BJ (cell line): ENCODE results near the gene PTPN2. TPM values are rescaled to one million over a fixed set of nuclear protein-coding genes. Genes with fewer than 3 reads are reported as not detected.

Experiments used
- CTCF ChIA-PET: fragments of 350-600 bp; formaldehyde crosslinking; extraction: SDS; loops from one replicate; lab custom pipeline; 2021; ENCODE audit warnings: antibody characterized with exemption, inconsistent platforms; lab: Yijun Ruan, JAX
- POLR2A ChIA-PET: fragments of 300-600 bp; sonication (Branson Sonifier 250); formaldehyde crosslinking; extraction: SDS; loops from one replicate; lab custom pipeline; 2021; ENCODE audit warnings: antibody characterized with exemption; lab: Charles Lee
- DNase-seq: peaks from one replicate; pipeline ENCODE4 v3.0.0-alpha.2; 2011; ENCODE audit warnings: low read depth
- H3K27me3 ChIP-seq: 2 replicates; pipeline ENCODE4 v1.6.0; 2011; ENCODE audit warnings: low read length; ENCODE audit not compliant: control insufficient read depth, insufficient read depth
- H3K36me3 ChIP-seq: 2 replicates; pipeline ENCODE4 v1.5.1; 2011; ENCODE audit warnings: low read length; ENCODE audit not compliant: control insufficient read depth, insufficient read depth
- H3K4me3 ChIP-seq: 2 replicates; pipeline ENCODE4 v1.5.1; 2011; ENCODE audit warnings: low read depth, mild to moderate bottlenecking, control low read depth, low read length
- polyA plus RNA-seq: library from polyadenylated mRNA; depleted of rRNA; stranded (reverse); fragments of >200 nt; gene quantifications from 2 replicates; pipeline ENCODE4 v1.2.3, GENCODE V29; 2011
- TF ChIP-seq, protein P1 (sequence below): IDR thresholded peaks from 2 replicates; pipeline ENCODE4 v1.5.1; 2011; ENCODE audit warnings: low read depth, mild to moderate bottlenecking, control low read depth, inconsistent platforms, low read length, moderate library complexity; ENCODE audit not compliant: insufficient read depth

Gene PTPN2
- polyA plus RNA-seq, 1 experiment = 14.5 TPM

DNA sequence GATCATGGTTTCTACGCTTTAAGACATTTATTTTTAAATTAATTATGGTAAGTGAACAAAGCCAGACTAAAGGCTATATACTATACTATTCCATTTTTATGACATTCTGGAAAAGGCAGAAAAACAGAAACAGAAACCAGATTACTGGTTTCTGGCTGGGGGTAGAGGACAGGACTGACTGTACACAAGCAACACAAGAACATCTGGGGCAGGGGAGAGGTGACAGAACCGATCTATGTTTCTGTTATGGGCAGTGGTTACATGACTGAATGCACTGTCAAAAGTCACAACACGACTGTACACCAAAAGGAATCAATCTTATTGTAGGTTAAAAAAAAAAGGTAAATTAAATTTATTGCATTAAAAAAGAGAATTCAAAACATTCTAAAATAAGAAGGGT lies 64.7 kb downstream of the PTPN2 start:
- Histone ChIP-seq H3K27me3 (no peaks in the 10 kb centered on the region), H3K4me3 (no peak overlapping the region), H3K36me3 (peaks cover 3% of the 10 kb centered on the region; the same call in 1 of the 2 replicates)
- CTCF ChIA-PET = no interaction called here
- POLR2A ChIA-PET = no interaction called here
- DNase-seq = no peak
- TF ChIP-seq, protein P1, sequence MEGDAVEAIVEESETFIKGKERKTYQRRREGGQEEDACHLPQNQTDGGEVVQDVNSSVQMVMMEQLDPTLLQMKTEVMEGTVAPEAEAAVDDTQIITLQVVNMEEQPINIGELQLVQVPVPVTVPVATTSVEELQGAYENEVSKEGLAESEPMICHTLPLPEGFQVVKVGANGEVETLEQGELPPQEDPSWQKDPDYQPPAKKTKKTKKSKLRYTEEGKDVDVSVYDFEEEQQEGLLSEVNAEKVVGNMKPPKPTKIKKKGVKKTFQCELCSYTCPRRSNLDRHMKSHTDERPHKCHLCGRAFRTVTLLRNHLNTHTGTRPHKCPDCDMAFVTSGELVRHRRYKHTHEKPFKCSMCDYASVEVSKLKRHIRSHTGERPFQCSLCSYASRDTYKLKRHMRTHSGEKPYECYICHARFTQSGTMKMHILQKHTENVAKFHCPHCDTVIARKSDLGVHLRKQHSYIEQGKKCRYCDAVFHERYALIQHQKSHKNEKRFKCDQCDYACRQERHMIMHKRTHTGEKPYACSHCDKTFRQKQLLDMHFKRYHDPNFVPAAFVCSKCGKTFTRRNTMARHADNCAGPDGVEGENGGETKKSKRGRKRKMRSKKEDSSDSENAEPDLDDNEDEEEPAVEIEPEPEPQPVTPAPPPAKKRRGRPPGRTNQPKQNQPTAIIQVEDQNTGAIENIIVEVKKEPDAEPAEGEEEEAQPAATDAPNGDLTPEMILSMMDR = no peak

DNA sequence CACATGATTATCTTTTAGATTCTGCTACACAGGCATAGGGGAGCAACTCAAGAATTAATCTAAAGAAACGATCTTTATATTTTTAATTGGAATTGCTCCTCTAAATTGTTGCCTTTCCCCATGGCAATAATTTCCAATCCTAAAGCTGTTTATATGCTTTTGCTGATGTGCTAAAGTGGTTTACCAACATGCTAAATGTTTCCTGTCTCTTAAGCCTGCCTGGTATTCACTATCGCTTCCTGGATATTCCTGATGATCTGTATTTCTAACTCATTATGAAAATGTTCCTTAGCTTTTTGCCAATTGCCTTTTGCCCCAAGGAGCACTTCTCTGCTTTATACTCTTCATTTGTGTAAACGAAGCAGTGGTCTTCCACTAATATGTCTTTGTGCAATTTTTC lies 65.8 kb downstream of the PTPN2 start:
- TF ChIP-seq, protein P1 = no peak
- CTCF ChIA-PET = interaction anchor here (0.7 kb wide), 1 partner anchor 544 kb away, joined by 3 read pairs; no protein-coding TSS in a partner anchor
- no peak overlapping the region for H3K4me3 ChIP-seq
- H3K27me3 ChIP-seq = no peaks in the 10 kb centered on the region
- no peak for DNase-seq
- H3K36me3 ChIP-seq = peaks cover 3% of the 10 kb centered on the region; the same call in 1 of the 2 replicates
- POLR2A ChIA-PET = no interaction called here

DNA sequence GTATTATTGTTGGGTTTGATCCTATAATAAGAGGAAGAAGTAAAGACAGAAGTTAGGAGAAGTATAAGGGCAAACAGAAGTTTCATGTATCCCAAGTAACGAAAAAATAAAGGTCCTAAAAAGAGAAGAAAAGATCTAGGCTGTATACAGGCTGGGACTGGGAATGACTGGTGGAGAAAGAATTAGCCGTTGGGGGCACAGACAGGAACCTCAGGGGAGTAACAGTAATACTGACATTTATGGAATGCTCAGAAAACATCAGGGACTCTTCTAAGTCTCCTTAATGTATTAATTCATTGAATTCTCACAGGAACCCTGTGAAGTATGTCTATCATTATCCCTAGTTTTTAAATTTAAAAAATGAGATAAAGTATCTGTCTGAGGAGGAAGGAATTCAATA lies 67.6 kb downstream of the PTPN2 start:
- no peak overlapping the region for H3K4me3 ChIP-seq
- ChIA-PET CTCF (no interaction called here), POLR2A (no interaction called here)
- no peaks in the 10 kb centered on the region for H3K27me3 ChIP-seq
- no peak for DNase-seq
- TF ChIP-seq, protein P1 = no peak
- peaks cover 3% of the 10 kb centered on the region; the same call in 1 of the 2 replicates for H3K36me3 ChIP-seq

DNA sequence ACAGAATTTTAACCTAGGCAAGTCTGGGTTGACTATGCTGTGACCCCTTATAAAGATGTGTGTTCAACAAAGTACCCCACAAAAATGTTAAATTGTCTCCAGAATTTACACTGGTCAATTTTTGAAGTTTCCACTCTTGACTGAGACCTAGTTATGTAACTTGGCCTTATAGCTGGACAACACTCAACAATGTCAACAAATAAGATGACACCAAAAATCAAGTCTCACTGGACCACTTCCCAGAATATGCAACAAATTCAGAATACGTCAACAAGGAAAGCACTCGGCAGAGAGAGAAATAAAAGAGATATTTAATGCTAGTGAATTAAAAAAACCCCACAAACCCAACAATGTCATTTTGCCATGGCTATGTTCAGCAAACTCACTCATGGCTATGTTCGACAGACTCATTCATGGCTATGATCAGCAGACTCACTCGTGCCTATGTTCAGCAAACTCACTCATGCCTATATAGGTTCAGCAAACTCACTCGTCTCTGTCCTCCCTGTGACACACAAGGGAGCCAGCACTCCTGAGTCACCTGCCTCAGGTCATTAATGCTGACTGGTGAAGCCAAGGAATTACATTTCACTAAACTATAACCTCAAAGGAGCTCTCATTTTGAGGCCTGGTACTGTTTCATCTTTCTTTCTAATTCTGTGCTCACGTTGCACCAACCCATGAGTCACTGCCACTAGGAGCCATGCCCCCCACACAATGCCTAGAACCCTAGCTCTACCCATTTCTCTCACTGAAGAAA lies 72.7 kb downstream of the PTPN2 start:
- no peak for DNase-seq
- no peak overlapping the region for H3K4me3 ChIP-seq
- TF ChIP-seq, protein P1 = no peak
- POLR2A ChIA-PET = no interaction called here
- CTCF ChIA-PET = interaction anchor here (1.6 kb wide), 1 partner anchor 28 kb away, joined by 4 read pairs; no protein-coding TSS in a partner anchor
- H3K27me3 ChIP-seq = no peaks in the 10 kb centered on the region
- H3K36me3 ChIP-seq = peaks cover 7% of the 10 kb centered on the region

DNA sequence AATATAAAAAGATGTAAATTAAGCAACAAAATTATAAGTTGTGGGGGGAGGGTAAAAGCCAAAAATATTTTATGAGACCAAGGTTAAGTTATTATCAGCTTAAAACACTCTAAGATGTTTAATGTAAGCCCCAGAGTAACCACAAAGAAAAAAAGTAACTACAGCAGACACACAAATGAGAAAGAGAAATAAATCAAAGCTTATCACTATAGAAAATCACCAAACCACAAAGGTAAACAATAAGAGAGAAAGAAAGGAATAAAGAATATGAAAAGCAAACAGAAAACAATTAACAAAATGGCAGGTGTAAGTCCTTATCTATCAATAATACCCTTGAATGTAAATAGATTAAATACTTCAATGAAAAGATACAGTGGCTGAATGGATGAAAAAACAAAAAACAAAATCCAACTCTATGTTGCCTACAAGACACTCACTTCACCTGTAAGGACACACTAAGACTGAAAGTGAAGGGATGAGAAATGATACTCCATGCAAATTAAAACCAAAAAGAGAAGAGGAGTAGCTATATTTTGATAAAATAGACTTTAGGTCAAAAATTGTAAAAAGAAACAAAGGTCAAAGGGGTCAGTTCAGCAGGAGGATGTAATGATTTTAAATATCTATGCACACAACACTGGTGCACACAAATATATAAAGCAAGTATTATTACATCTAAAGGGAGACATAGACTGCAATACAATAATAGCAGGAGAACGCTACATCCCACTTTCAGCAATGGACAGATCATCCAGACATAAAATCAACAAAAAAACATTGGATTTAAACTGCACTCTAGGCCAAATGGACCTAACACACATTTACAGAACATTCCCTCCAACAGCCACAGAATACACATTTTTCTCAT lies 80.7 kb downstream of the PTPN2 start:
- CTCF ChIA-PET = interaction anchor here (0.9 to 1.1 kb wide), 2 partner anchors 12 to 20 kb away, joined by 3 to 4 read pairs; no protein-coding TSS in a partner anchor
- POLR2A ChIA-PET = no interaction called here

More for the DNA sequence above, 80.7 kb downstream of the PTPN2 start:
- DNase-seq = no peak
- TF ChIP-seq, protein P1 = no peak
- Histone ChIP-seq H3K36me3 (no peaks in the 10 kb centered on the region), H3K4me3 (no peak overlapping the region), H3K27me3 (no peaks in the 10 kb centered on the region)
